Stimulated activated CD8-positive, alpha-beta memory T cell treated with anti-CD3 and anti-CD28 coated beads, Interleukin-15, amount 100 ng/mL, for 24 hours (primary cell): Measurements from ENCODE around the gene CNGA4.
"Not testable (repeated sequence)": the region's sequence is repeated elsewhere in the genome, so short reads cannot be mapped to it uniquely, and the experiment has no call there.

Source experiments
- DNase-seq: peaks from one replicate; pipeline ENCODE4 v3.0.0-alpha.2; 2020; ENCODE audit warnings: low read depth

The CNGA4 gene

DNA sequence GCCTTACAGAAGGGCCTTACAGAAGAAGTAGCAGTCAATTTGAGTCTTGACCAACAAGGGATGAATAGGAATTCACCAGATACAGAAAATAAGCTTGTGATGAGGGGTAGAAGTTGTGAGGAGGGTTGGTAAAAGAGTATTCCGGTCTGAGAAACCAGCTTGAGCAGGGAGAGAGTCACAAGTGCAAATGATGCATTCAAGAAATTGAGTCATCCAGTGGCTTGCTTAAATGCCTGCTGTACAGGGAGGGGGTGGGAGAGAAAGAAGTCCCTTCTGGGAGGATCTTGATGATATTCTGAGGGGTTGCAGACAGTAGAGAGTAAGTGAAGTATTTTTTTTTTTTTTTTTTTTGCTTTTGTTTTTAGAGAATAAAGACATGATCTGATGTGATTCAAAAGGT is 29.9 kb downstream of the CNGA4 start:
- no peak for DNase-seq

DNA sequence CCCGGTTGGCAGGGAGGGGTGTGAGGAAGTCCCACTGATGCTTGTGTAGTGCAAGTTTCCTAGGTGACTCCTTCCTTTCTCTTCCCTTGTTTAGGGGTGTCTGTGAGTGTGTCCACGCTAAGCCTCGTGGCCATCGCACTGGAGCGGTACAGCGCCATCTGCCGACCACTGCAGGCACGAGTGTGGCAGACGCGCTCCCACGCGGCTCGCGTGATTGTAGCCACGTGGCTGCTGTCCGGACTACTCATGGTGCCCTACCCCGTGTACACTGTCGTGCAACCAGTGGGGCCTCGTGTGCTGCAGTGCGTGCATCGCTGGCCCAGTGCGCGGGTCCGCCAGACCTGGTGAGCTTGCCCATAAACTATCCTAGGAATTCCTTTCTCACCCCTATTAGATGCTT is 31.1 kb downstream of the CNGA4 start:
- DNase-seq = no peak

DNA sequence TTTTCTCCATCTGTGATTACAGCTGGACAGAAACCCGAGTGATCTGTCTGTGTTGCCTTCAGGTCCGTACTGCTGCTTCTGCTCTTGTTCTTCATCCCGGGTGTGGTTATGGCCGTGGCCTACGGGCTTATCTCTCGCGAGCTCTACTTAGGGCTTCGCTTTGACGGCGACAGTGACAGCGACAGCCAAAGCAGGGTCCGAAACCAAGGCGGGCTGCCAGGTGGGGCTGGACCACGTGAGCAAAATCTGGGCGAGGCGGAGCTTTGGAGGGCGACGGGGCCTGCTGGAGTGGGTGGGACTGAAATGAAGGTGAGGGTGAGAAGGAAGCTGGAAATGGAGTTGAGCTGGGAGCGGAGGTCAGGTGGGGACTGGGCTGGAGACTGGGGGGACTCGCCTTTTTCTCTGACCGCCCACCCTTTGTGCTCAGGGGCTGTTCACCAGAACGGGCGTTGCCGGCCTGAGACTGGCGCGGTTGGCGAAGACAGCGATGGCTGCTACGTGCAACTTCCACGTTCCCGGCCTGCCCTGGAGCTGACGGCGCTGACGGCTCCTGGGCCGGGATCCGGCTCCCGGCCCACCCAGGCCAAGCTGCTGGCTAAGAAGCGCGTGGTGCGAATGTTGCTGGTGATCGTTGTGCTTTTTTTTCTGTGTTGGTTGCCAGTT is 31.8 kb downstream of the CNGA4 start:
- DNase-seq = no peak

DNA sequence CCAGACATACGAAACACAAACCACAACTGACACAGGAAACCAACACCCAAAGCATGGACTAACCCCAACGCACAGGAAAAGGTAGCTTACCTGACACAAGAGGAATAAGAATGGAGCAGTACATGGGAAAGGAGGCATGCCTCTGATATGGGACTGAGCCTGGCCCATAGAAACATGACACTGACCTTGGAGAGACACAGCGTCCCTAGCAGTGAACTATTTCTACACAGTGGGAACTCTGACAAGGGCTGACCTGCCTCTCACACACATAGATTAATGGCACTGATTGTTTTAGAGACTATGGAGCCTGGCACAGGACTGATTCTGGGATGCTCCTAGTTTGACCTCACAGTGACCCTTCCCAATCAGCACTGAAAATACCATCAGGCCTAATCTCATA is 32.7 kb downstream of the CNGA4 start:
- no peak for DNase-seq

DNA sequence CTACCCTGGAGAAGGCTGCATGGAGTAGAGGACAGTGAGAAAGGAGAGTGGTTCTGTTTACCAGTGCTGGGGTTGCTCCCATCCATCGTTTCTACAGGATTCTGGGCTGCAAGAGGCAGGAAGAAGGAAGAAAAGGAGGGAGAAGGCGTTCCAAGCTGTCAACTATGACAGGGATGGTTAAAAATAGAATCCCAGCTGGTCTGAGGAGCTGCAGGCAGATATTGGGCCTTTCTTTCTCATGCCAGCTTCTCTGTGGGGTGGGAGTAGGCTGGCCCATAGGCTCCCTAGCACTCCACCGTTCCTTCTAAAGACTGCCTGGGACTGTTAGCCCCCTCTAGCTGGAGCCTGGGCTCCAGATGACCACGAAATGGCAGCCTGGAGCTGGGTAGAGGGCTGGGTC is 34.3 kb downstream of the CNGA4 start:
- no peak for DNase-seq

DNA sequence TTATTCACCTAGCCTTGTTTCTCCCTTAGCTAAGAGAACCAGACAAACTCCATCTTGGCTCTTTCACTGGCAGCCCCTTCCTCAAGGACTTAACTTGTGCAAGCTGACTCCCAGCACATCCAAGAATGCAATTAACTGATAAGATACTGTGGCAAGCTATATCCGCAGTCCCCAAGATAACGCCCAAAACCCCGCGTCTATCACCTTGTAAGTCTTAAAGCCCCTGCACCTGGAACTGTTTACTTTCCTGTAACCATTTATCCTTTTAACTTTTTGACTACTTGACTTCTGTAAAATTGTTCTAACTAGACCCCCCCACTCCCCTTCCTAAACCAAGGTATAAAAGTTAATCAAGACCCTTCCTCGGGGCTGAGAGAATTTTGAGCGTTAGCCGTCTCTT is 41.9 kb downstream of the CNGA4 start:
- DNase-seq = not testable (repeated sequence)

DNA sequence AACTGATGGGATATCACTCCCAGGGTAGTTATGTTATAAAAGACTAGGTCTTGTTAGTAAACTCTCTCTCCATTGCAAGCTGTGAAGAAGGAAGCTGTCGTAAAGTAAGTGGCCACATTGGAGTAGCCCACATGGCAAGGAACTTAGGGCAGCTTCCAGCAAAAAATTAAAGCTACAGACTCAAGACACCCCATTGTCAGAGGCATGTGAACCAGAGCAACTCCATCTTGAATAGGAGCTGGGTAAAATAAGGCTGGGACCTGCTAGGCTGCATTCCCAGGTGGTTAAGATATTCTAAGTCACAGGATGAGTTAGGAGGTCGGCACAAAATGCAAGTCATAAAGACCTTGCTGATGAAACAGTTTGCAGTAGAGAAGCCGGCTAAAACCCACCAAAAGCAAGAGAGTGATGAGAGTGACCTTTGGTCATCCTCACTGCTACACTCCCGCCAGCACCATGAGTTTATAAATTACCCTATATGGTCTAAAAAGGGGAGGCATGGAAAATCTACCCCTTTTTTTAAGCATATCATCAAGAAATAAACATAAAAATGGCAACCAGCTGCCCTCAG is 44.6 kb downstream of the CNGA4 start:
- no peak for DNase-seq

DNA sequence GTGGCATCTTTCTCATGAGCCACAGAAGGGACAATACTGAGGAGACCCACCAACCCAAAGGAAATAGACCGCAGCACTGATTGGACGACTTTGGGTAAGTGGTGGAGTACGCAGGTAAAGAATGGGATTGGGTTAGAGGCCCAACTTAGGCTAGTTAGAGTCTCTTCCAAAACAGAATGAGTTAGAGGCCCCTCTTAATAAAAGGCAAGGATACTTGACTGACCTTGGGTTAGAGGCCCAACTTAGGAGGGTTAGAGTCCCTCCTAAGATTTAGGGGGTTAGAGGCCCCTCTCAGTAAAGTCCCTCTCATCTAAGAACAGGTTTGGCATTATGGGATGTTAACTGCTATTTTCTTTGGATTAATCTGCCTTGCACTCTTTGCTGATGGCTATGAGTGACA is 45.4 kb downstream of the CNGA4 start:
- no peak for DNase-seq

DNA sequence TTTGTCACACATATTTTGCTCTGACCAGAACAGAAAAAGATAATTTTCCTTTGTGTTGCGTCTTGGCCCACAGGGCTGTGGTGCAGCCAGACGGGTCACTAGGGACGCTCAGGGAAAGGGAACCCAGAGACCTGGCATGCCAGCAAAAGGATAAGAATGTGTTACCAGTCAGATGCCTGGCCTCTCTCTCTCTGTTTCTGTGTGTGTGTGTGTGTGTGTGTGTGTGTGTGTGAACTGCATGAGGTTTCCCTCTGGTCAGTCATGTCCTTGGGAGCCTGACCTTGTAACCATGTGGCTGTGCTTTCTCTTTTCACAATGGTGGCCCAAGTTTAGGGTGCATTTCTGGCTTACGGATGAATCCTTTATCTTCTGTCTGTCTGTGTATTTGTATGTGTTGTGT is 46.1 kb downstream of the CNGA4 start:
- DNase-seq = no peak
